Measurements from ENCODE around the gene TBC1D7. TPM values are rescaled to one million over a fixed set of nuclear protein-coding genes. Genes with fewer than 3 reads are reported as not detected.

The TBC1D7 gene
- polyA plus RNA-seq, 2 of the 4 experiments (the other 2 are of a cell fraction), result 34.6 to 55.9 TPM

GRCh38 chr6:13281686-13282085 lies 46.7 kb downstream of the TBC1D7 start:
- POLR2A ChIA-PET, result no interaction called here
- Histone ChIP-seq H3K4me1 (no peaks in the 10 kb centered on the region), H3K9me3 (no peaks in the 10 kb centered on the region), H3K27ac (no peak overlapping the region), H3K4me2 (no peak overlapping the region), H3K4me3 (no peak overlapping the region)
- no peak for TF ChIP-seq MAFK (IDR thresholded peaks at IDR 0.05; ENCODE audit: partially characterized antibody)
- TF ChIP-seq PBX3 (IDR thresholded peaks at IDR 0.05), result no peak
- no peak for DNase-seq (ENCODE audit: low read depth in 1 of 2, low spot score in 1 of 2)
- CTCF ChIA-PET, result no interaction called here
- no peak for ATAC-seq
- no peak for FAIRE-seq
- WGBS (ENCODE audit: missing lambda C conversion rate), result 97% methylated on average over 3 of the region's 9 CpGs

GRCh38 chr6:13280254-13280653 lies 48.1 kb downstream of the TBC1D7 start:
- ATAC-seq (no peak), DNase-seq (ENCODE audit: low read depth in 1 of 2, low spot score in 1 of 2) (no peak), FAIRE-seq (no peak)
- 75% methylated on average over 4 of the region's 4 CpGs for WGBS (ENCODE audit: missing lambda C conversion rate)
- H3K4me1 ChIP-seq, result no peaks in the 10 kb centered on the region
- ChIA-PET CTCF (no interaction called here), POLR2A (no interaction called here)
- no peak for TF ChIP-seq NR3C1 (IDR thresholded peaks at IDR 0.05)
- TF ChIP-seq, protein P1, sequence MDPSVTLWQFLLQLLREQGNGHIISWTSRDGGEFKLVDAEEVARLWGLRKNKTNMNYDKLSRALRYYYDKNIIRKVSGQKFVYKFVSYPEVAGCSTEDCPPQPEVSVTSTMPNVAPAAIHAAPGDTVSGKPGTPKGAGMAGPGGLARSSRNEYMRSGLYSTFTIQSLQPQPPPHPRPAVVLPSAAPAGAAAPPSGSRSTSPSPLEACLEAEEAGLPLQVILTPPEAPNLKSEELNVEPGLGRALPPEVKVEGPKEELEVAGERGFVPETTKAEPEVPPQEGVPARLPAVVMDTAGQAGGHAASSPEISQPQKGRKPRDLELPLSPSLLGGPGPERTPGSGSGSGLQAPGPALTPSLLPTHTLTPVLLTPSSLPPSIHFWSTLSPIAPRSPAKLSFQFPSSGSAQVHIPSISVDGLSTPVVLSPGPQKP (IDR thresholded peaks at IDR 0.05; ENCODE audit: low read depth, low read length), result no peak
- TF ChIP-seq RAD21 (conservative IDR thresholded peaks at IDR 0.05 in 1 of 2, IDR thresholded peaks at IDR 0.05 in 1 of 2), result no peak
- no peak for TF ChIP-seq HMGXB4 (CRISPR knock-in tag; IDR thresholded peaks at IDR 0.05; ENCODE audit: borderline replicate concordance)
- TF ChIP-seq BHLHE40 (IDR thresholded peaks at IDR 0.05; ENCODE audit: low read depth, low read length), result no peak
- TF ChIP-seq TP53 (CRISPR knock-in tag; IDR thresholded peaks at IDR 0.05), result no peak
- TF ChIP-seq FOSL2 (IDR thresholded peaks at IDR 0.05), result no peak
- TF ChIP-seq FOSL2 (CRISPR knock-in tag; IDR thresholded peaks at IDR 0.05), result no peak
- TF ChIP-seq JUN (IDR thresholded peaks at IDR 0.05), result no peak
- TF ChIP-seq, protein P2, sequence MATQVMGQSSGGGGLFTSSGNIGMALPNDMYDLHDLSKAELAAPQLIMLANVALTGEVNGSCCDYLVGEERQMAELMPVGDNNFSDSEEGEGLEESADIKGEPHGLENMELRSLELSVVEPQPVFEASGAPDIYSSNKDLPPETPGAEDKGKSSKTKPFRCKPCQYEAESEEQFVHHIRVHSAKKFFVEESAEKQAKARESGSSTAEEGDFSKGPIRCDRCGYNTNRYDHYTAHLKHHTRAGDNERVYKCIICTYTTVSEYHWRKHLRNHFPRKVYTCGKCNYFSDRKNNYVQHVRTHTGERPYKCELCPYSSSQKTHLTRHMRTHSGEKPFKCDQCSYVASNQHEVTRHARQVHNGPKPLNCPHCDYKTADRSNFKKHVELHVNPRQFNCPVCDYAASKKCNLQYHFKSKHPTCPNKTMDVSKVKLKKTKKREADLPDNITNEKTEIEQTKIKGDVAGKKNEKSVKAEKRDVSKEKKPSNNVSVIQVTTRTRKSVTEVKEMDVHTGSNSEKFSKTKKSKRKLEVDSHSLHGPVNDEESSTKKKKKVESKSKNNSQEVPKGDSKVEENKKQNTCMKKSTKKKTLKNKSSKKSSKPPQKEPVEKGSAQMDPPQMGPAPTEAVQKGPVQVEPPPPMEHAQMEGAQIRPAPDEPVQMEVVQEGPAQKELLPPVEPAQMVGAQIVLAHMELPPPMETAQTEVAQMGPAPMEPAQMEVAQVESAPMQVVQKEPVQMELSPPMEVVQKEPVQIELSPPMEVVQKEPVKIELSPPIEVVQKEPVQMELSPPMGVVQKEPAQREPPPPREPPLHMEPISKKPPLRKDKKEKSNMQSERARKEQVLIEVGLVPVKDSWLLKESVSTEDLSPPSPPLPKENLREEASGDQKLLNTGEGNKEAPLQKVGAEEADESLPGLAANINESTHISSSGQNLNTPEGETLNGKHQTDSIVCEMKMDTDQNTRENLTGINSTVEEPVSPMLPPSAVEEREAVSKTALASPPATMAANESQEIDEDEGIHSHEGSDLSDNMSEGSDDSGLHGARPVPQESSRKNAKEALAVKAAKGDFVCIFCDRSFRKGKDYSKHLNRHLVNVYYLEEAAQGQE (IDR thresholded peaks at IDR 0.05), result no peak
- TF ChIP-seq RCOR1 (IDR thresholded peaks at IDR 0.05; ENCODE audit: low read depth, low read length), result no peak
- no peak for TF ChIP-seq EP300 (IDR thresholded peaks at IDR 0.05)
- no peak for TF ChIP-seq CHD4 (IDR thresholded peaks at IDR 0.05; ENCODE audit: borderline replicate concordance)
- TF ChIP-seq MAZ (IDR thresholded peaks at IDR 0.05; ENCODE audit: borderline replicate concordance, low read depth, low read length), result no peak
- no peak for TF ChIP-seq NPAS2 (CRISPR knock-in tag; IDR thresholded peaks at IDR 0.05; ENCODE audit: borderline replicate concordance)
- TF ChIP-seq USF2 (IDR thresholded peaks at IDR 0.05), result no peak
- no peak overlapping the region for H3K4me3 ChIP-seq
- no peak overlapping the region for H3K27ac ChIP-seq
- H3K9me3 ChIP-seq, result no peaks in the 10 kb centered on the region
- H3K4me2 ChIP-seq, result no peak overlapping the region

Measured in A549 (cell line).